Skin epidermis (tissue), 12 donors: ENCODE results near the gene MZT2B.
"Not testable (repeated sequence)": the region's sequence is repeated elsewhere in the genome, so short reads cannot be mapped to it uniquely, and the experiment has no call there.

ENCODE experiments used
- H3K27ac ChIP-seq, 21 experiments: fragments of 200-600 bp; sonication (generic) in 11 of 21; one replicate each; pipeline ENCODE4 v1.5.0; 2020; ENCODE audit warnings: mild to moderate bottlenecking in 3 of 21, inconsistent platforms in 2 of 21, moderate library complexity in 2 of 21
- H3K4me3 ChIP-seq, 7 experiments: fragments of 200-600 bp; sonication (generic) in 2 of 7; one replicate each; pipeline ENCODE4 v1.5.0; 2020; ENCODE audit warnings: inconsistent platforms in 2 of 7, mild to moderate bottlenecking in 2 of 7, moderate library complexity in 1 of 7

MZT2B gene

DNA sequence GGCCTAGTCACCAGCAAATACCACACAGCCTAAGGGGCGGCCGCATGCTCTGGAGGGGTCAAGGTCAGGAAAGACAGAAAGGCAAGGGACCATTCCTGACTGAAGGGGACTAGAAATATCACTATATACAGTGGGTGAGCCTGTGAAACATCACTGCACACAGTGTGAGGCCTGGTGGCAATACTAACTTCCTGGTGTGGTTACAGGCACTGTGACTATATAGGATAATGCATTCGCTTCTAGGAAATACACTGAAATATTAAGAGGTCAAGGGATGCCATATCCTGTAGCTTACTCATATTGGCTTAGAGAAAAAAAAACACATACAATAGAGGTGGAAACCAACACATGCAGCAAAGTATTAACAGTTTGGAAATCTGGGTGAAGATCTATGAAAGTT, 12.9 kb upstream of the MZT2B start:
- H3K4me3 ChIP-seq, H3K27ac ChIP-seq: not testable (repeated sequence)

DNA sequence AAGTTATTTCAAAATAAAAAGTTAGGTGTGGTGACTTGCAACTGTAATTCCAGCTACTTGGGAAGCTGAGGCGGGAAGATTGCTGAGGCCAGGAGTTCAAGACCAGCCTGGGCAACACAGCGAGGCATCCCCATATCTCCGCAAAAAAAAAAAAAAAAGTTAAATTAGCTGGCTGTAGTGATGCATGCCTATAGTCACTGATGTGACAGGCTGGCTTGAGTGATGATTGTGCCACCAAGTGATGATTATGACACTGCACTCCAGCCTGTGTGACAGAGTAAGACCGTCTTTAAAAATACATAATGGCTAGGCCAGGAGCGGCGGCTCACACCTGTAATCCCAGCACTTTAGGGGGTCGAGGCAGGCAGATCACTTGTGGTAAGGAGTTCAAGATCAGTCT, 12.2 kb upstream of the MZT2B start:
- H3K27ac ChIP-seq: no peak overlapping the region
- H3K4me3 ChIP-seq: no peak overlapping the region

DNA sequence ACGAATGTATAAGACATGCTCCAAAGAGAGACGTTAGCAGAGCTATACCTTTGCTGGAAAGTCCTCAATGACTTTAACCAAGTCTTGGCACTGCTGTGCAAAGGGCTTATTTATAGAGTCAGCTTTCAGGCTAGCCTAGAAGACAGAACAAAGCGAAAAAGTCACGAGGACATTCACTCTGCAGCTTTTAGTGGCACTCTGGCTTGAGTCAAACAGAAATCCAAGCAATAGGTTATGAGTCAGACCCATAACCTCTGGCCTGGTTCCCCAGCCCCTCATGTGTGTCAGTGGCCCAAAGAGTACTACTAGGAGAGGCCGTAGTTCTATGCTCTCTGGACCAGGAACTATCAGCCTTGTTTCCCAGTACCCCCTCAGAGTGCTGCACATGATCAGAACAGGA, 7.2 kb upstream of the MZT2B start:
- not testable (repeated sequence) for H3K4me3 ChIP-seq, H3K27ac ChIP-seq

DNA sequence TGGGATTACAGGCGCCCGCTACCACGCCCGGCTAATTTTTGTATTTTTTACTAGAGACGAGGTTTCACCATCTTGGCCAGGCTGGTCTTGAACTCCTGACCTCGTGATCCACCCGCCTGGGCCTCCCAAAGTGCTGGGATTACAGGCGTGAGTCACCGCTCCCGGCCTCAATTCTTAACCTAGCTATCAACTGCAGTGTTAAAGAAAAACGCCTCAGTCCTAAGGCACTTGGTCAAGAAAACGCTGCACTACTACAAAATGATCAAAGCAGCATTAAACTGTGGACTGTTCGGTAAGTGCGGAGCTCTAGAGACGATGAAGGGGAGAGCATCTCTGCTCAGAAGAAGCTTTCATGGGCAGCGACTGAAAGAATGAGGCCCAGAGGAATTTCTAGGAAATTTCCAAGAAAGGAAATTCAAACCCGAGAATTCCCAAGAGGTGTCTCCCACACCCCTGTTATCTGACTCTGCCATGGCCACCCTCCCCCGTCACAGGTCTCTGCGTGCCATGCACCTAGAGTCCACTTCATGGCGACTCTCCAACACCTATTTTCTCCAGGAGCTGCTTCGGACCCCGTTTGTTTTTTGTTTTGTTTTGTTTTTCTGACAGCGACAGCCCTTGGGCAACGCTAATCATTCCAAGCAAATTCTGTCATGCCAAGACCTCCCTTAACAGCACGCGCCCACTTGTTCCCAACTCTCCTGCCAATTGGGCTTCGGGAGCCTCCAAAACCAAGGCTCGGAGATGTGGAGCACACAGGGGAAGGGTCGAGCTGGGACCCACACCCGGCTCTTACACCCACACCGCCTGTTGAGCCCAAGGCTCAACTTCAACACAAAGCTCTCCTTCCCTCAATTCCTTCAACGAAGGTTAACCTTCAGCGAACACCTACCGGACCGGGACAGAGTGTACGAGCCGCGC, 1.4 kb upstream of the MZT2B start:
- Histone ChIP-seq H3K27ac (peak overlapping the region; percentile 44 to 98 (median 93)), H3K4me3 (peak overlapping the region; percentile 66 to 100 (median 98))

DNA sequence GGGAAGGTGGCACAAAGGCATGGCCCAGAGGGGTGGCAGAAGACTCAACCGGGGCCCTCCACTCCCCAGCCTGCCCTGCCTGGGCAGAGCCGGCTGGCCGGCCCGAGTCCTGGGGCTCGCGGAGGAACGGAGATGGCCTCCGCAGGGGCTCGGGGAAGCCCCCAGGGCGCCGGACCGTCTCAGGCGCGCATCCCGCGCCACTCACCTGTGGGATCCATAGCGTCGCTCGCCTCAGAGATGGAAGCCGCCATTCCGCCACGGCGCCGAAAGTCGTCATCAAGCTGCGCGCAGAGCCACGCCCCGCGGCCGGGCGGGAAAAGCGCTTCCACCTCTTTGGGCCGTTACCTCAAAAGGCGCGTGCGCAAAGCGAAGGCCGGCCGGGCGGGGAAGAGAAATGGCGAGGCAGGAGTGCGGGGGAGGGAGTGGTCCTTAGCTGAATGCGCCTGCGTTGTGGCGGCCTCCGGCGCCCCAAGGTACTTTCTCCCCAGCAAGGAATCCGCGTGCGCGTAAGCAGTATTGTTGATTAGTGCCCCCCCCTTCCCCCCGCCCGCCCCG, 660 bp upstream of the MZT2B start, which contains the start of gene SMPD4:
SMPD4 (minus strand) TSS at position 278 of the 555 bp plus-strand sequence. CDS start 5,010 bp downstream, outside the sequence.
- Histone ChIP-seq H3K27ac (peak within 1 kb of the TSS; percentile 57 to 98 (median 93)), H3K4me3 (peak within 1 kb of the TSS; percentile 66 to 100 (median 98))

DNA sequence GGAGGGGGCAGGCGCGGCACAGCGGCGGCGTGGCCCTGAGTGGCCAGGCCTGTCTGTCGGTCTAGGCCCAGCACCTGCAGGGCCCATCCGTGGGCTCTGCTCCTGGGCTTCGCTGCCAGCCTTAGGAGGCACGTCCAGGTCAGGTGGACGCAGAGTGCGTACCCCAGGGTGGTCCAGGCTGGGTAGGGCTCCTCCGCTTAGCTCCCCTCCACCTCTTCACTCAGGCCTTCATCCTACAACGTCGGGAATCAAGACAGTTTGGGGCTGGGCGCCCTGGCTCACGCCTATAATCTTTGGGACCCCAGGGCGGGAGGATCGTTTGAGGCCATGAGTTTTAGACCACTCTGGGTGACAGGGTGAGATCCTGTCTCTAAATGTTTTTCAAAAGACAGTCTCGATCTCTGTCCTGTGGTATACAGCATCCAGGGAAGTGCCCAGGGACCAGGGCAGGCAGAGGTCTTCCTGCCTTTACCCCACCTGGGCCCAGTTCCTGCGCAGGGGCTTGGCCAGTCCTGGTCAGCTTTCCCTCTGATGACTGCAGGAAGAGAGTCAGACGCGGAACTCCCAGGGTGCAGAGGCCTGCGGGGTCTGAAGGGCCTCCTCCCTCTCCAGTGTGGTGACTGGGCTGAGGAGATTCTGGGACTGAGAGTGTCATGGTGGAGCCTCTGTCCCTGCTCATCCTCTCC, 907 bp downstream of the MZT2B start:
- Histone ChIP-seq H3K4me3 (peak overlapping the region; percentile 66 to 100 (median 98)), H3K27ac (peak overlapping the region in 18 of 21 experiments; percentile 37 to 97 (median 92))

DNA sequence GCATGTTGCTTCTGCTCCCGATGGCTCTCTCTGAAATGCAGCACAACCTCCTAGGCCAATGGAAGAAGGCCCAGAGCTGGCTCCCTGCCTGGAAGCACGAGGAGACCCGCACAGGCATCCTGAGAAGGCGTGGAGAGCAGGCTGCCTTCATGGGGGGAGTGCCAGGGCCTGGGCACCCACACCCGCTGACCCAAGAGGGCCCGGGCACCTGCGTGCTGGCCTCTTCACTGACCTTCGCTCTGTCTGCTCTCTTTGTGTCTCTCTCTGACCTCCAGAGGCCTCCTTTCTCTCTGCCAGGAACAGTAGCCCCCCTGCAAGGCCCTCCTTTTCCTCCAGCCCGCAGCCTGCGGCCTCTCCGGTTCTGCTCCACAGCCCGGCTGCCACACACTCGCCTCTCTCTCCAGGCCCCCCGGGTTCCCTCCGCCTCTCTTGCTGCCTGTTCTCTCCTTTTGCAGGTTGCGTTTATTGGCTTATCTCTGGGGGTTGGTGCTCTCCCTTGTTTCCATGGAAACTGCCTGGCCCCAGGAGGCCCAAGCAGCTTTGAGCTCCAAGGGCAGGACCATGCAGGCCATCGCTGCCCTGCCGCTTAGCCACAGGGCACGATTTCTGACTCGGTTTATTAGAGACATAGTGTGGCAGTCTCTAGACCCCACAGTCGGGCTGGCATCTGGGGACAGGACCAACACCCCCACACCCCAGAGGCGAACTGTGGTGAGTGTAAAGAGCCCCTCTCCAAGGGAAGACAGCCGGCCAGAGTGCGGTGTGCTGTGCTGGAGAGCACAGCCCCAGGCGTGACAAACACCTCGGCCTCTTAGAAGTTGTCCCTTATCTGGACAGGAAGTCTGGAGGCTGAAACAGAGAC, 1.7 kb downstream of the MZT2B start:
- Histone ChIP-seq H3K27ac (peak overlapping the region in 6 of 21 experiments; percentile 49 to 96 (median 91)), H3K4me3 (peak overlapping the region in 2 of 7 experiments; percentile 66 to 100)

DNA sequence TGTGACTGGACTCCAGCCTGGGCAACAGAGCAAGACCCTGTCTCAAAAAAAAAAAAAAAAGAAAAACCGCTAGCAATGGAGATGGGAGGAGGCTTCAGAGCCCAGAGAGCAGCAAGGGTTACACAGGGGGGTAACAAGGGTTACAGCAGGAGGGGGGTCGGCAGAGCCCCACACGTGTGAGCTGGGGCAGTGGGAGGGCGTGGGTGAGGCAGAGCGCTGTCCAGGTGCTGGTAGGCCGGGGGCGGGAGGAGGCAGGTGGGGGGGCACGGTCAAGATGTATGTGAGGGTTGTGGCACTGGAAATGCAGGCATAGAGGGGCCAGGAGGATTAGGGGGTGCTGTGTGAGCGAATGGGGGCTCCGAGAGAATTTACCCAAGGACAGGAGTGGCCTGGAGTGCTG, 3.4 kb downstream of the MZT2B start:
- Histone ChIP-seq H3K4me3 (no peak overlapping the region), H3K27ac (no peak overlapping the region)

DNA sequence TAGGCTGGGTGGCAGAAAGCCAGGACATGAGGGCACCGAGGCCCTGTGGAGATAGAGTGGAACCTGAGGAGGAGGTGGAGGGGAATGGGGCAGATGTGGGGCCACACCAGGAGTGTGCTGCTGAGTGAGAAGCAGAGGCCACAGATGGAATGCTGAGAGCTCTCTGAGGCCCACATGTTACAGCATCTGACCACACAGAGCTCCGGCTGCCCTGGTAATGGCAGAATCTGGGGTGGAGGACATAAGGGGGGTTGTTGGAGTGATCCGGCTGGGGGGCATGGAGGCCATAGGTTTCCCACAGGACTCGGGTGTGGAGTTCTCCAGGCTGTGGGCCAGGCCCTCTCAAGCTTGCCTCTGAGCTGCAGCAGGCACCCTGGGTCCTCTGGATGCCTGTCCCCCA, 3.8 kb downstream of the MZT2B start:
- Histone ChIP-seq H3K4me3 (no peak overlapping the region), H3K27ac (no peak overlapping the region)

DNA sequence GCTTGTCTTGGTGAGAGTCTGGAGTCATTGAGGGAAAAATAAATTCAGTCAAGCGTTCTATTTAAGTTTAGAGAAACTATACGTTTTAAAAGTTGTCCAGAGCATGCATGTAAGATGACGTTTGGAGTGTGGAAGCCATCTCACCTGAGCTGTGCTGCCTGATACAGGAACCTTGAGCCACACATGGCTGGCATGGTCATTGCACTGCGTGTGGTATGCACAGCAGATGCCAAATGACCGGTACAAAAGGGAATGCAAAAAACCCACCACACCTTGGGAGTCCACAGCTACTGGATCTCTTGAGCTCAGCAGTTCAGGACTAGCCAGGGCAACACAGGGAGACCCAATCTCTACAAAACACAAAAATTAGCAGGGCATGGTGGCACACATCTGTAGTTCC, 4.3 kb downstream of the MZT2B start:
- no peak overlapping the region for H3K27ac ChIP-seq
- H3K4me3 ChIP-seq: no peak overlapping the region

DNA sequence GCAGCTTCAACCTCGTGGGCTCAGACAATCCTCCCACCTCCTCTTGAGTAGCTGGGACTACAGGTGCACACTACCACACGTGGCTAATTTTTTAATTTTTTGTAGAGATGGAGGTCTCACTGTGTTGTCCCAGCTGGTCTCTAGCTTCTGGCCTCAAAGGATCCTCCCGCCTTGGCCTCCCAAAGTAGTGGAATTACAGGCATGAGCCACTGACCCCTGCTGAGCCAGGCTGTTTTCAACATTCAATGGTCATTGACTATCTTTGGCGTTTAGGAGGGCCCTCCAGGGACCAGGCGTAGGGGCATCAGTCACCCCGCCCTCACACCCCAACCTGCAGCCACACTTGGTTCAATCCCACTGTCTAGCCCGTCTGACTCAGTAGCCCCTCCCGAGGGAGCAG, 5.2 kb downstream of the MZT2B start:
- Histone ChIP-seq H3K4me3 (no peak overlapping the region), H3K27ac (no peak overlapping the region)

DNA sequence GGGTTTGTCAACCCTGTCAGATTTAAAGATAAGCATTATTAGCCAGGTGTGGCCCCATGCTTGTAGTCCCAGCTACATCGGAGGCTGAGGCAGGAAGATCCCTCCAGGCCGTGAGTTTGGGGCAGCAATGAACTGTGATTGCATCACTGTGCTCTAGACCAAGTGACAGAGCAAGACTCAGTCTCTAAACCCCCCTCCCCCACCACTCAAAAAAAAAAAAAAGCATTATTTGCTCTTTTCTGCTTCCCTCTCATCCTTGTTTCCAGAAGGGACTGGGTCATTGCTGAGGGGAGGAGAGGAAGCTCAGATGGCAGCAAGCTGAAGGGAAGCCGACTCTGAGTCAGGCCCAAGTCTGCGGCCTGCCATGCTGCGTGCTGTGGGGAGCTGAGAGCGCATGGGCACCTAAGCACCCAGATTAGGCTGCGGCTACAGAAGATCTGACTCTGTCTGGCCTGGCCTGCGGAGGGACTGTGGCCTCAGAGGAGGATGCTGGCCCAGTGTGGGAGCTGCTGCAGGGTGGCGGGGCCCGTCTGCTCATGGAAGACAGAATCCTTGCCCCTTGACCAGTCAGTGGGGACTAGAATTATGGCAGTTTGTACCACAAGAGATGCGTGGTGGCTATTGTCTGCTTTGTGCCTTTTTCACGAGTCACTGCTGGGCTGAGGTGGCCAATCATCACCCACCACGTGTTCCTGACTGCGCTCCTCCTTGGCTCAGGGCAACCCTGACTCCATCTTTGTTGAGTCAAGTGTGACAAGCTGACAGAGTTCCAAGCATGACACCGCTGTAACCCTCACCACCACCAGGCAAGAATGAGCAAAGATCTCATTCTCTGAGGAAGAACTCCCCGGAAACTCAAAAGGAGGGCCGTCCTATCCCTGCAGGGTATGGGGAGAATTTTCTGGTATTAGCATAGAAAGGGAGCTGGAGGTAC, 6.1 kb downstream of the MZT2B start:
- H3K4me3 ChIP-seq, H3K27ac ChIP-seq: not testable (repeated sequence)

DNA sequence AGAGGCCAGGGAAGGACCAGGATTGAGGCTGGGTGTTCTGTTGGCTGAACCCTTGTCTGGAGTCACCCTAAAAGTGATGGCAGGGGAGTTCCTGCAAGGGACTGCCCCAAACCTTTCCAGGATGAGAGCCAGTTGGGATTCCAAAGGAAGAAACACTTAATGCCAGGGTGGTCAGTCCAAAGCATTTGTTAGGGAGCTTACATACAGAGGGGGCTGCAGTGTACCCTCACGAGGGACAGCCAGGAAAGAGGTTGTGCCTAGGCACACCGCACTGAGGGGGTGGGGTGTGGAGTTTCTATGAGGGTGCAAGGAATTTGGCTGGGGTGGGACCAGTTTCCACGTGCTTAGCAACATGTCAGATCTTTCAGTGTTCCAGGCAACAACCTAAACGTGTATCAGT, 6.9 kb downstream of the MZT2B start:
- H3K27ac ChIP-seq, H3K4me3 ChIP-seq: not testable (repeated sequence)

DNA sequence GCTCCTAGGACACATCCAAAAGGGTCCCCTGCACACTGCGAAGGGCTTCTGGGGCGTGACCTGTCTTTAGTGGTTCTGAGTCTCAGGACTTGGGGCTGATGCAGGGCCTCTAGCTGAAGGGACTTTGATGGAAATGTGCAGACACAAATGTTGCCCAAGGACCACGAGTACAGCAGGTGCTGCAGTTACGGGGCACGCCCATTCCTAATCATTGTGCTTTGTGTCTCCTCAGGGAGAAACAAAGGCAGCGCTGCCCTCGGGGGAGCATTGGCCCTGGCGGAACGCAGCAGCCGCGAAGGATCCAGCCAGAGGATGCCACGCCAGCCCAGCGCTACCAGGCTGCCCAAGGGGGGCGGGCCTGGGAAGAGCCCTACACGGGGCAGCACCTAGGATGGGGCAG, 8.2 kb downstream of the MZT2B start:
- no peak overlapping the region for H3K27ac ChIP-seq
- no peak overlapping the region for H3K4me3 ChIP-seq

DNA sequence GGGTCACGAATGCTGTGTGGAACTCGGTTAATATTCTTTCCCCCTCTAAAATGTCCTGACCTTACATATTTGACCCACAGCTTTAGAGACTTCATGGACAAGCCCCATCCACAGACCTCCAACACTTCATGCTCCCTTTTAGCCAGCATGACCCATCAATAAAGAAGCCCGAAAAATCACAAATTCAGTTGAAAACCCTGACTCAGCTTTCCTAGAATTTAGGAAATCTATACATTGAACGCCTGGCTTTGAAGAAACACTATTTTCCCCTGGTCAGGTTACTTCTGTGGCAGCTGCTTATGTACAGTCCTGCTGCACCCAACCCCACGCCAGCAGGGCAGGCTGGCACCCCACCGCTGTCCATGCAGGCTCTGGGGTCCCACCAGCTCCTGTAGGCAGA, 9.3 kb downstream of the MZT2B start:
- H3K4me3 ChIP-seq, H3K27ac ChIP-seq: not testable (repeated sequence)

DNA sequence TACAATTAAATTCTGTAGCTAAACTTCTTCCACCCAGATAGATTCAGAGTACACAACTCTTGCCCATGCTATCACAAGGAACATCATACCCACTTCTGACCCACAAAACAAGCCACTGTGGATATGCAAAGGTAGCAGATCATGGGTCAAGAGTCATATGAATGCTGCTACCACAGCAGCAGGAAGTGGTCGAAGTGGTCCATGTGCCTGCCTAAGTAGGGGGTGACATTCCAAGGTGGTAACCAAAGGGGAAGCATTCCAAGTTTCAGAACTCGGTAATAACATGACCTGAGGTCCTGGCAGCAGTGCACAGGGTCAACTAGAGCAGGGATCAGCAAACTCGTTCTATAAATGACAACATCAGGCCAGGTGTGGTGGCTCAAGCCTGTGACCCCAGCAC, 10.4 kb downstream of the MZT2B start:
- H3K27ac ChIP-seq, H3K4me3 ChIP-seq: not testable (repeated sequence)

DNA sequence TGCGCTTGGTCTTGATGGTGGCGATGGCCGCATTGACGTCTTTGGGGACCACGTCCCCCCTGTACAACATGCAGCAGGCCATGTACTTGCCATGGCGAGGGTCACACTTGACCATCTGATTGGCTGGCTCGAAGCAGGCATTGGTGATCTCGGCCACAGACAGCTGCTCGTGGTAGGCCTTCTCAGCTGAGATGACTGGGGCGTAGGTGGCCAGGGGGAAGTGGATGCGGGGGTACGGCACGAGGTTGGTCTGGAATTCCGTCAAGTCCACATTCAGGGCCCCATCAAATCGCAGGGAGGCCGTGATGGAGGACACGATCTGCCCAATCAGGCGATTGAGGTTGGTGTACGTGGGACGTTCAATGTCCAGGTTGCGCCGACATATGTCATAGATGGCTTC, 11.8 kb downstream of the MZT2B start:
- H3K27ac ChIP-seq, H3K4me3 ChIP-seq: not testable (repeated sequence)

DNA sequence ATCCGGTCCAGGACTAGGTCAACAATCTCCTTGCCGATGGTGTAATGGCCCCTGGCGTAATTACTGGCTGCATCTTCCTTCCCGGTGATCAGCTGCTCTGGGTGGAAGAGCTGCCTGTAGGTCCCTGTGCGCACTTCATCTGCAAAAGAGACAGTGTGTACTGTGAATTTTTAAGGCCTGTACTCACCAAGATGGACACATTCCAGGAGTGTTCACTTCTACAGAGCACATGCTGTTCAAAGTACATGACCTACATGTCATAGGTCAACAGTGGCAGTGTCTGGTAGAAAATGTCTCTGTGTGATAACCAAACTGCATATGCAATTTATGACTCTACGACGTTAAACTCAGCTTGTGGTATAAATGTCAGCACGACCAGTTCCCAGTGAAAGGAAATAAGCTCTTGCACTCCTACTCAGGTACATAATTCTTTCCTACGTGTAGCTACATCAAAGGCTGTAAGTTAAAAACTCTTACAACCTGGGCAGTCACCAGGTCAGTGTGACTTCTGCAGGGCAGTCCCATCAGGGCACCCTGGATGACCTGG, 13.1 kb downstream of the MZT2B start:
- H3K4me3 ChIP-seq, H3K27ac ChIP-seq: not testable (repeated sequence)
